Keratinocyte (primary cell): ENCODE measurements around the gene NOX4. TPM values are rescaled to one million over a fixed set of nuclear protein-coding genes. Genes with fewer than 3 reads are reported as not detected.
"Not testable (repeated sequence)": the region's sequence is repeated elsewhere in the genome, so short reads cannot be mapped to it uniquely, and the experiment has no call there.

ENCODE experiments used
- DNase-seq: peaks from one replicate; pipeline ENCODE4 v3.0.0-alpha.2; 2011; ENCODE audit warnings: low read depth, missing footprints, low spot score
- FAIRE-seq: peaks from 2 replicates; lab custom pipeline; 2011; peaks lifted over from hg19 to GRCh38; lab: Jason Lieb, UNC
- H2AFZ ChIP-seq: 2 replicates; pipeline ENCODE4 v1.6.0; 2012; ENCODE audit warnings: low read length, control low read depth, inconsistent platforms; ENCODE audit not compliant: control insufficient read depth
- H3K27ac ChIP-seq: 2 replicates; pipeline ENCODE4 v1.5.1; 2011; ENCODE audit warnings: low read length; ENCODE audit not compliant: control insufficient read depth, insufficient read depth
- H3K27me3 ChIP-seq: 3 replicates; pipeline ENCODE4 v1.6.0; 2011; ENCODE audit warnings: low read length; ENCODE audit not compliant: control insufficient read depth, insufficient read depth; ENCODE audit errors: extremely low read depth
- H3K36me3 ChIP-seq, 2 experiments: 2 replicates in 1 of 2; 3 replicates in 1 of 2; pipeline ENCODE4 v1.5.1; 2011; ENCODE audit warnings: low read length in 2 of 2, mild to moderate bottlenecking in 1 of 2; ENCODE audit not compliant: control insufficient read depth in 2 of 2, insufficient read depth in 2 of 2; ENCODE audit errors: extremely low read depth in 1 of 2
- H3K4me1 ChIP-seq: 3 replicates; pipeline ENCODE4 v1.5.1; 2011; ENCODE audit warnings: low read length; ENCODE audit not compliant: control insufficient read depth, insufficient read depth; ENCODE audit errors: extremely low read depth
- H3K4me2 ChIP-seq: 3 replicates; pipeline ENCODE4 v1.6.0; 2011; ENCODE audit warnings: low read depth, low read length; ENCODE audit not compliant: control insufficient read depth, insufficient read depth; ENCODE audit errors: extremely low read depth
- H3K4me3 ChIP-seq, 3 experiments: fragments of 200-600 bp in 1 of 3; sonication (generic) in 1 of 3; 2 replicates in 2 of 3; 3 replicates in 1 of 3; pipeline ENCODE4 v1.5.1; 2011 to 2016; ENCODE audit warnings: low read length in 3 of 3, mild to moderate bottlenecking in 3 of 3, control low read depth in 2 of 3, inconsistent platforms in 1 of 3, low read depth in 1 of 3, mixed read lengths in 1 of 3, mixed run types in 1 of 3, moderate library complexity in 1 of 3; ENCODE audit not compliant: control insufficient read depth in 2 of 3, insufficient read depth in 2 of 3; ENCODE audit errors: extremely low read depth in 1 of 3
- H3K79me2 ChIP-seq: 2 replicates; pipeline ENCODE4 v1.6.0; 2012; ENCODE audit warnings: low read length; ENCODE audit not compliant: control insufficient read depth, insufficient read depth
- H3K9ac ChIP-seq: 3 replicates; pipeline ENCODE4 v1.6.0; 2011; ENCODE audit warnings: low read length; ENCODE audit not compliant: control insufficient read depth, insufficient read depth; ENCODE audit errors: extremely low read depth
- H3K9me1 ChIP-seq: 3 replicates; pipeline ENCODE4 v1.6.0; 2011; ENCODE audit warnings: low read length; ENCODE audit not compliant: control insufficient read depth, insufficient read depth; ENCODE audit errors: extremely low read depth
- H3K9me3 ChIP-seq: 2 replicates; pipeline ENCODE4 v1.5.1; 2012; ENCODE audit warnings: low read depth, low read length; ENCODE audit not compliant: control insufficient read depth
- H4K20me1 ChIP-seq: 3 replicates; pipeline ENCODE4 v1.6.0; 2011; ENCODE audit warnings: low read length; ENCODE audit not compliant: control insufficient read depth, insufficient read depth; ENCODE audit errors: extremely low read depth
- EZH2 ChIP-seq: IDR thresholded peaks from one replicate; pipeline ENCODE4 v1.6.1; 2012; ENCODE audit warnings: inconsistent platforms, mild to moderate bottlenecking, low read length, moderate library complexity
- dilution Hi-C: fragments of 300-500 bp; cut with MboI; formaldehyde crosslinking; loops from one replicate; pipeline ENCODE4 v1.7.0; 2020; ENCODE audit warnings: low sequenced_read_pairs; ENCODE audit not compliant: extremely low pct_ligation_motif_present
- polyA plus RNA-seq, 5 experiments: library from polyadenylated mRNA; depleted of rRNA in 3 of 5; stranded (reverse) in 3 of 5; stranded (forward) in 1 of 5; unstranded in 1 of 5; fragments of >200 nt; gene quantifications; 1 replicate in 1 of 5; 2 replicates in 3 of 5; 3 replicates in 1 of 5; pipeline versions ENCODE4 v1.2.1 to v1.2.3, GENCODE V29; 2011 to 2012; ENCODE audit warnings: missing spikeins in 2 of 5, low read depth in 1 of 5, low replicate concordance in 1 of 5
- TF ChIP-seq, protein P1 (sequence below), 3 experiments: IDR thresholded peaks in 1 of 3; conservative IDR thresholded peaks in 1 of 3; optimal IDR thresholded peaks in 1 of 3; 2 replicates in 2 of 3; 3 replicates in 1 of 3; pipeline versions ENCODE3 to v1.5.1; 2011; ENCODE audit warnings: low read length in 3 of 3, mild to moderate bottlenecking in 3 of 3, moderate library complexity in 2 of 3, control low read depth in 1 of 3, inconsistent platforms in 1 of 3; ENCODE audit not compliant: insufficient read depth in 2 of 3; ENCODE audit errors: extremely low read depth in 1 of 3

NOX4 gene
- polyA plus RNA-seq, 1 donor (not counting 4 experiments of a cell fraction or from before 2014, with no cell fraction given) = not detected

DNA sequence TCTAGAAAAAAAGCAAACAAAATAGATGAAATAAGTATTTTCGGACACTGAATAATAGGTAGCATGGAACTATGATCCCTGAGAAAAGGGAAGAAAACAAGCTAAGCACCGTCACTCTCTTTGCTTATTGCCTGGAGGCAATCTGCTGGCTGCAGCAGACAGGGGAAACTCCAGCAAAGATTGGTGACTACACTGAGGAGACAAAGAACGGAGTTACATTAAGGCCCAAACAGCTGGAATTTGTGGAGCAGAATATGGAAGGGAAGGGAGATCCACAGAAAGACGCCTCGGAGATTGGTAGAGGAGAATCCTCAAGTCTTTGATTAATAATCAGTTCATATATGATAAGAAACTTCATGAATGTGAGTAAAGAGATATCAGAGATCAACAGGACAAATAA is 163.3 kb downstream of the NOX4 start:
- Histone ChIP-seq H3K4me1 (peaks cover 2% of the 10 kb centered on the region), H3K27me3 (no peaks in the 10 kb centered on the region), H3K9me1 (no peaks in the 10 kb centered on the region), H3K79me2 (no peaks in the 10 kb centered on the region), H3K9me3 (no peaks in the 10 kb centered on the region), H3K27ac (no peak overlapping the region), H3K36me3 (no peaks in the 10 kb centered on the region), H3K4me3 (peak overlapping the region in 1 of 3 experiments; percentile 5), H2AFZ (peak overlapping the region; percentile 83), H3K9ac (no peak overlapping the region), H4K20me1 (no peaks in the 10 kb centered on the region), H3K4me2 (peak overlapping the region; percentile 37)
- no peak for TF ChIP-seq EZH2
- TF ChIP-seq, protein P1, sequence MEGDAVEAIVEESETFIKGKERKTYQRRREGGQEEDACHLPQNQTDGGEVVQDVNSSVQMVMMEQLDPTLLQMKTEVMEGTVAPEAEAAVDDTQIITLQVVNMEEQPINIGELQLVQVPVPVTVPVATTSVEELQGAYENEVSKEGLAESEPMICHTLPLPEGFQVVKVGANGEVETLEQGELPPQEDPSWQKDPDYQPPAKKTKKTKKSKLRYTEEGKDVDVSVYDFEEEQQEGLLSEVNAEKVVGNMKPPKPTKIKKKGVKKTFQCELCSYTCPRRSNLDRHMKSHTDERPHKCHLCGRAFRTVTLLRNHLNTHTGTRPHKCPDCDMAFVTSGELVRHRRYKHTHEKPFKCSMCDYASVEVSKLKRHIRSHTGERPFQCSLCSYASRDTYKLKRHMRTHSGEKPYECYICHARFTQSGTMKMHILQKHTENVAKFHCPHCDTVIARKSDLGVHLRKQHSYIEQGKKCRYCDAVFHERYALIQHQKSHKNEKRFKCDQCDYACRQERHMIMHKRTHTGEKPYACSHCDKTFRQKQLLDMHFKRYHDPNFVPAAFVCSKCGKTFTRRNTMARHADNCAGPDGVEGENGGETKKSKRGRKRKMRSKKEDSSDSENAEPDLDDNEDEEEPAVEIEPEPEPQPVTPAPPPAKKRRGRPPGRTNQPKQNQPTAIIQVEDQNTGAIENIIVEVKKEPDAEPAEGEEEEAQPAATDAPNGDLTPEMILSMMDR (optimal IDR thresholded peaks at IDR 0.05 in 1 of 3, IDR thresholded peaks at IDR 0.05 in 1 of 3, conservative IDR thresholded peaks at IDR 0.05 in 1 of 3; ENCODE audit: extremely low read depth in 1 of 3, insufficient read depth in 2 of 3, low read length in 3 of 3) = no peak
- no peak for DNase-seq
- dilution Hi-C loops = no loop called here
- no peak for FAIRE-seq

DNA sequence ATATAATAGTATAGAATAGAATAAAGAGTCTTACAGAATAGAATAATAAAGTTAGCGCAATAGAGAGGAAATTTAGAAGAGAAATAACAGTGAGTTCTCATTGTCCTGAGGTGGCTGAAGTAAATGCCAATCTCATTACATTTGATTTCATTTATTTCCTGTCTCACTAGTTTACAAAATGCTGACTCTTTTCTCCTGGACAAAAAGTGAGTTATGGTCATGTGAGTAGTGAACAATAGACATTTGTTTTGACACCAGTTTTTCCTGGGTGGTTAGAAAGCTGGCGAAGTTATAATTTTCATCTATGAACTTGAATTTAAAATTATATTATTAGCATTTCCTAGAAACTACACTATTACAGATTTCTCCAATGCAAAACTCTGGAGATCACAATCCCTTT is 169.8 kb downstream of the NOX4 start:
- FAIRE-seq = no peak
- H3K4me3 ChIP-seq = no peak overlapping the region
- H3K4me1 ChIP-seq = no peaks in the 10 kb centered on the region
- no peak overlapping the region for H2AFZ ChIP-seq
- no peaks in the 10 kb centered on the region for H3K79me2 ChIP-seq
- H3K9ac ChIP-seq = no peak overlapping the region
- dilution Hi-C loops = no loop called here
- H3K9me1 ChIP-seq = no peaks in the 10 kb centered on the region
- H3K9me3 ChIP-seq = no peaks in the 10 kb centered on the region
- H3K36me3 ChIP-seq = no peaks in the 10 kb centered on the region
- no peaks in the 10 kb centered on the region for H4K20me1 ChIP-seq
- TF ChIP-seq, protein P1 (optimal IDR thresholded peaks at IDR 0.05 in 1 of 3, IDR thresholded peaks at IDR 0.05 in 1 of 3, conservative IDR thresholded peaks at IDR 0.05 in 1 of 3; ENCODE audit: extremely low read depth in 1 of 3, insufficient read depth in 2 of 3, low read length in 3 of 3) = no peak
- no peak for TF ChIP-seq EZH2
- H3K27ac ChIP-seq = no peak overlapping the region
- no peak overlapping the region for H3K4me2 ChIP-seq
- H3K27me3 ChIP-seq = no peaks in the 10 kb centered on the region
- DNase-seq = no peak

DNA sequence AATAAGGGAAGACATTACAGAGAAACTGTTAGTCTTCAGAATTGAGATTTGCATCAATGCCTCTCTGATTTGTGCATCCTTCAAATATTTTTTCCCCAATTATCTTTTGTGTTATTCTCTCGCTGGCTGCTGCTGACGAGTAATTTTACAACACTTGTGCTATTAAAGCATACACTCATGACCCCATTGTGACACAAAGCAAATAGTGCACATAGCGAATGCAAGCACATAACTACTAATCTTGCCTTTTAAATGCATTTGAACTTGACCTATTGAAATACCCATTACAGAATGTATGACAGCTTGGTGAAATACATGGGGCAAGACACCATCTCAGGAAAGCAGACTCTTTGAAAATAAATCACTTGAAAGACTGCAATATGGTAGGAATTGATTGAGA is 180.6 kb downstream of the NOX4 start:
- dilution Hi-C loops, H3K27ac ChIP-seq, H3K4me1 ChIP-seq, H3K36me3 ChIP-seq, H3K79me2 ChIP-seq, H3K4me2 ChIP-seq, H3K9me1 ChIP-seq, H3K4me3 ChIP-seq, H2AFZ ChIP-seq, H4K20me1 ChIP-seq, FAIRE-seq, DNase-seq, H3K9ac ChIP-seq, H3K27me3 ChIP-seq, H3K9me3 ChIP-seq: not testable (repeated sequence)

DNA sequence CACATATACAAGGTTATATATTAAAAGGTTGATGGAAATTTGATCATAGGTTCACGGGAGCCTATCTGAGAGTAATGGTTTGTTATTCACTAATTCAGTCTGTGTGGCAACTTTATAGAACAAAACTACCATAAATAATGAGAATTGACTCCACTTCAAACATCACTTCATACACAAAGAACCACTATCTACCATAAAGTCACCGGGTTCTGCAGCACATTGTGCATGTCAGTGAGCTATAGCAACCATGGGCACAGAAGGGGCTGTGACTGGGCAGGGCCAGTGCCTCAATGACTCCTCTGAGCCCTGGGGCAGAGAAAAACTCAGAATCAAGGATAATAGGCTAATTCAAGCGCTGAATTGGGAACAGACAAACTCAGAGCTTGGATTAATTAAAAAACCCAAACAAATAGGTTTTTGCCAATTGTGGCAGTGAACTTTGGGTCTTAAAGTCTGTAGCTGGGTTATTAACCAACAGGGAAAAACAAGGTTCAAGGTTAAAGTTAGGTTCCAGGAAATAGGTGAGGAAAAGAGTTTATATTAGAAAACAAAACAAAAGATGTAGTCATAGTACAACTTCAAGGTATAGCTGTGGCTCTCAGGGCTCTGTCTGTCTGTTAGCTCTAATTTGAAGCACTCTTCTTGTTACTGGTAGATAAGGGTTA is 181.7 kb downstream of the NOX4 start:
- H3K4me2 ChIP-seq, FAIRE-seq, H3K4me1 ChIP-seq, H3K27me3 ChIP-seq, H3K9ac ChIP-seq, DNase-seq, H3K36me3 ChIP-seq, H3K9me1 ChIP-seq, H4K20me1 ChIP-seq, H3K4me3 ChIP-seq, H3K9me3 ChIP-seq, H3K79me2 ChIP-seq, dilution Hi-C loops, H2AFZ ChIP-seq, H3K27ac ChIP-seq: not testable (repeated sequence)
